HL-60/S4 treated with phorbol 12-myristate 13-acetate at 8.2 ng/mL for 4 days and 3 days (cell line): ENCODE measurements around the gene DNAH6.

Experiments used
- in situ Hi-C: fragments of 300-500 bp; cut with MboI; formaldehyde crosslinking; loops from 2 replicates; pipeline ENCODE4 v1.15.0; 2022; ENCODE audit warnings: low sequenced_read_pairs

The DNAH6 gene

GRCh38 chr2:84676295-84676694 lies 160.0 kb downstream of the DNAH6 start:
- in situ Hi-C loops, result no loop called here

- in situ Hi-C loops, result no loop called here
Measured at GRCh38 chr2:84678214-84678613, 161.9 kb downstream of the DNAH6 start.

GRCh38 chr2:84686783-84687476 lies 170.6 kb downstream of the DNAH6 start:
- in situ Hi-C loops, result no loop called here

- in situ Hi-C loops, result no loop called here
Measured at GRCh38 chr2:84687498-84688149, 171.3 kb downstream of the DNAH6 start.

- in situ Hi-C loops, result no loop called here
Measured at GRCh38 chr2:84690225-84690624, 173.9 kb downstream of the DNAH6 start.

GRCh38 chr2:84694088-84694622 lies 177.9 kb downstream of the DNAH6 start:
- in situ Hi-C loops, result no loop called here

GRCh38 chr2:84697895-84698294 lies 181.6 kb downstream of the DNAH6 start:
- in situ Hi-C loops, result no loop called here

GRCh38 chr2:84700006-84700405 lies 183.7 kb downstream of the DNAH6 start:
- in situ Hi-C loops, result no loop called here

GRCh38 chr2:84701880-84702279 lies 185.6 kb downstream of the DNAH6 start:
- in situ Hi-C loops, result no loop called here

- in situ Hi-C loops, result no loop called here
Measured at GRCh38 chr2:84702941-84703340, 186.6 kb downstream of the DNAH6 start.

- in situ Hi-C loops, result no loop called here
Measured at GRCh38 chr2:84703831-84704230, 187.5 kb downstream of the DNAH6 start.

GRCh38 chr2:84704505-84705244 lies 188.4 kb downstream of the DNAH6 start:
- in situ Hi-C loops, result no loop called here

- in situ Hi-C loops, result no loop called here
Measured at GRCh38 chr2:84705858-84706257, 189.6 kb downstream of the DNAH6 start.

- in situ Hi-C loops, result no loop called here
Measured at GRCh38 chr2:84708442-84708841, 192.1 kb downstream of the DNAH6 start.

- in situ Hi-C loops, result no loop called here
Measured at GRCh38 chr2:84711651-84712050, 195.4 kb downstream of the DNAH6 start.

- in situ Hi-C loops, result no loop called here
Measured at GRCh38 chr2:84713441-84713840, 197.1 kb downstream of the DNAH6 start.

GRCh38 chr2:84716564-84716963 lies 200.3 kb downstream of the DNAH6 start:
- in situ Hi-C loops, result no loop called here

- in situ Hi-C loops, result no loop called here
Measured at GRCh38 chr2:84717302-84717701, 201.0 kb downstream of the DNAH6 start.

GRCh38 chr2:84719434-84719833 lies 203.1 kb downstream of the DNAH6 start:
- in situ Hi-C loops, result no loop called here

GRCh38 chr2:84723831-84724230 lies 207.5 kb downstream of the DNAH6 start:
- in situ Hi-C loops, result no loop called here

- in situ Hi-C loops, result no loop called here
Measured at GRCh38 chr2:84725717-84726116, 209.4 kb downstream of the DNAH6 start.

- in situ Hi-C loops, result no loop called here
Measured at GRCh38 chr2:84727315-84727714, 211.0 kb downstream of the DNAH6 start.
